ENCODE measurements around the gene ATP2A3.

DNA sequence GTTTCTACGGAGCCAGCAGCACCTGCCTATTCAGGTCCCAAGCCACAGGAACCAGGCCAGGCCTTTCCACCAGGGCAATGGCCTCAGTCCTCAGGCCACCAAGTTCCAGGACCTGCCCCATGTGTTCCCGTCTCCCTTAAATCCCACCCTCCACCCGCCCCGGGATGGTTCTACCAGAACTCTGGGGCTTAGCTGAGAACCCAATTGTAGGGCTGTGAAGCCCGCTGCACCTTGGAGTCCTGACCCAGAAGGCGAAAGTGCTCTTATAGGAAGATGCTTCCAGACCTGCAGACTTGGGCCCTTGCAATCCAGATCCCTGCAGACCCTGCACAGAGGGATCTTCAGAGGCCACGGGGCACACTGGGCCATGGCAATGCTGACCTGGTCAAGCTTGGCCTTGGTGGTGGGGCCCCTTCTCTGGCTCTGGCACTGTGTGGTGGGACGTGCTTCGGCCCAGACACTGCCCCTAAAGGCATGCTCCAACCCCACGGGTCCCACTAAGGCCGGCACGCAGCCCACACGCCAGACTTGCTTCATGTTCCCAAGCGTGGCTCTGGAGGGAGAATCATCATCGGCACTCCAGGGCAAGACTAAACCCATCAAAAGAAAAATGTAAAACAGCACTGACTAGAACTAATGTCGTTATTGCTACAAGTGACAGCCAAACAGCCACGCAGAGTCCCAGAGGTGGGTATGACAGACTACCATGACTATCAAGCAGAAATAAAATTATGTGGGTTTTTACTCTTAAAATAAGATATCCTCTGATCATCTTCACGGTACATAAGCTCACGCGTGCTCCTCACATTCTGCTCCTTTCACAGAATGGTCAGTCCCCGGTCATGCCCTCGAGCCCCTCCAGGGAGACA, 41.3 kb upstream of the ATP2A3 start:
- TF ChIP-seq, protein P1, sequence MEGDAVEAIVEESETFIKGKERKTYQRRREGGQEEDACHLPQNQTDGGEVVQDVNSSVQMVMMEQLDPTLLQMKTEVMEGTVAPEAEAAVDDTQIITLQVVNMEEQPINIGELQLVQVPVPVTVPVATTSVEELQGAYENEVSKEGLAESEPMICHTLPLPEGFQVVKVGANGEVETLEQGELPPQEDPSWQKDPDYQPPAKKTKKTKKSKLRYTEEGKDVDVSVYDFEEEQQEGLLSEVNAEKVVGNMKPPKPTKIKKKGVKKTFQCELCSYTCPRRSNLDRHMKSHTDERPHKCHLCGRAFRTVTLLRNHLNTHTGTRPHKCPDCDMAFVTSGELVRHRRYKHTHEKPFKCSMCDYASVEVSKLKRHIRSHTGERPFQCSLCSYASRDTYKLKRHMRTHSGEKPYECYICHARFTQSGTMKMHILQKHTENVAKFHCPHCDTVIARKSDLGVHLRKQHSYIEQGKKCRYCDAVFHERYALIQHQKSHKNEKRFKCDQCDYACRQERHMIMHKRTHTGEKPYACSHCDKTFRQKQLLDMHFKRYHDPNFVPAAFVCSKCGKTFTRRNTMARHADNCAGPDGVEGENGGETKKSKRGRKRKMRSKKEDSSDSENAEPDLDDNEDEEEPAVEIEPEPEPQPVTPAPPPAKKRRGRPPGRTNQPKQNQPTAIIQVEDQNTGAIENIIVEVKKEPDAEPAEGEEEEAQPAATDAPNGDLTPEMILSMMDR (IDR thresholded peaks at IDR 0.05): no peak
- TF ChIP-seq EP300 (IDR thresholded peaks at IDR 0.05): no peak
